GM23338 (cell line): ENCODE results near the gene OTOA. TPM values are rescaled to one million over a fixed set of nuclear protein-coding genes. Genes with fewer than 3 reads are reported as not detected.

Experiments
- ATAC-seq: fragments of 200-7000 bp; cut with Tn5 transposase; 3 replicates; pipeline ENCODE4 v1.9.1; 2020
- DNase-seq: peaks from one replicate; pipeline ENCODE4 v3.0.0-alpha.2; 2015; ENCODE audit warnings: low spot score
- H2AFZ ChIP-seq: fragments of 200-600 bp; sonication (generic); 2 replicates; pipeline ENCODE4 v1.8.0; 2016; ENCODE audit warnings: antibody characterized with exemption, mild to moderate bottlenecking, moderate library complexity
- H3F3A ChIP-seq: fragments of 200-600 bp; sonication (generic); replicated peaks from 2 replicates; pipeline ENCODE4 v1.8.0; 2017; ENCODE audit warnings: antibody characterized with exemption, mixed run types, low read depth
- H3K27ac ChIP-seq: fragments of 200-600 bp; sonication (generic); 2 replicates; pipeline ENCODE4 v1.6.1; 2016; ENCODE audit warnings: low read depth
- H3K27me3 ChIP-seq: fragments of 200-600 bp; sonication (generic); 2 replicates; pipeline ENCODE4 v1.8.0; 2016; ENCODE audit warnings: mild to moderate bottlenecking, mixed run types, moderate library complexity; ENCODE audit not compliant: insufficient read depth
- H3K36me3 ChIP-seq: fragments of 200-600 bp; sonication (generic); 2 replicates; pipeline ENCODE4 v1.8.0; 2016; ENCODE audit warnings: mild to moderate bottlenecking; ENCODE audit not compliant: insufficient read depth
- H3K4me1 ChIP-seq: fragments of 200-600 bp; sonication (generic); 2 replicates; pipeline ENCODE4 v1.8.0; 2016; ENCODE audit warnings: mild to moderate bottlenecking, moderate library complexity; ENCODE audit not compliant: insufficient read depth
- H3K4me2 ChIP-seq: fragments of 200-600 bp; sonication (generic); 2 replicates; pipeline ENCODE4 v1.7.1; 2017; ENCODE audit warnings: mixed run types
- H3K4me3 ChIP-seq: fragments of 200-600 bp; sonication (generic); 2 replicates; pipeline ENCODE4 v1.6.1; 2016; ENCODE audit warnings: mixed run types
- H3K79me2 ChIP-seq: fragments of 200-600 bp; sonication (generic); replicated peaks from 2 replicates; pipeline ENCODE4 v1.8.0; 2017; ENCODE audit warnings: mild to moderate bottlenecking; ENCODE audit not compliant: insufficient read depth
- H3K9me2 ChIP-seq: fragments of 200-600 bp; sonication (generic); 2 replicates; pipeline ENCODE4 v1.8.0; 2017; ENCODE audit not compliant: insufficient read depth
- H4K20me1 ChIP-seq: fragments of 200-600 bp; sonication (generic); replicated peaks from 2 replicates; pipeline ENCODE4 v1.8.0; 2017; ENCODE audit warnings: mild to moderate bottlenecking; ENCODE audit not compliant: insufficient read depth
- H3K27ac Mint-ChIP-seq: 2 replicates; pipeline ENCODE4 v1.8.0; 2020; ENCODE audit warnings: inconsistent platforms, mild to moderate bottlenecking, moderate library complexity, mixed read lengths
- H3K27me3 Mint-ChIP-seq: 3 replicates; pipeline ENCODE4 v1.8.0; 2022; ENCODE audit warnings: low read depth, mild to moderate bottlenecking, moderate library complexity, mixed read lengths, inconsistent platforms; ENCODE audit not compliant: insufficient read depth, poor library complexity
- H3K36me3 Mint-ChIP-seq: 3 replicates; pipeline ENCODE4 v1.8.0; 2021; ENCODE audit warnings: low read depth, mild to moderate bottlenecking, inconsistent platforms, moderate library complexity, mixed read lengths
- H3K4me1 Mint-ChIP-seq: 3 replicates; pipeline ENCODE4 v1.8.0; 2020; ENCODE audit warnings: mild to moderate bottlenecking, inconsistent platforms, mixed read lengths
- H3K4me3 Mint-ChIP-seq: 3 replicates; pipeline ENCODE4 v1.8.0; 2021; ENCODE audit warnings: moderate library complexity, mild to moderate bottlenecking, inconsistent platforms, mixed read lengths
- H3K9me3 Mint-ChIP-seq: 3 replicates; pipeline ENCODE4 v1.8.0; 2020; ENCODE audit warnings: moderate library complexity, mild to moderate bottlenecking, inconsistent platforms, mixed read lengths
- CREB1 ChIP-seq: fragments of 250-450 bp; sonication (Bioruptor Pico); IDR thresholded peaks from 2 replicates; pipeline ENCODE4 v1.5.0; 2020; ENCODE audit warnings: low read depth, mild to moderate bottlenecking, moderate library complexity
- CTCF ChIP-seq, 2 experiments: fragments of 200-600 bp in 1 of 2; sonication (generic) in 1 of 2; conservative IDR thresholded peaks; 2 replicates each; pipeline versions ENCODE4 v1.5.1 to v1.6.1; 2016 to 2017; ENCODE audit warnings: antibody characterized with exemption in 2 of 2, low read depth in 2 of 2, mild to moderate bottlenecking in 2 of 2, moderate library complexity in 1 of 2
- ETS1 ChIP-seq: IDR thresholded peaks from 2 replicates; pipeline ENCODE4 v1.6.1; 2016; ENCODE audit warnings: antibody characterized with exemption
- EZH2 ChIP-seq: fragments of 200-600 bp; sonication (generic); IDR thresholded peaks from one replicate; pipeline ENCODE4 v1.8.0; 2017; ENCODE audit warnings: antibody characterized with exemption, mild to moderate bottlenecking, low read depth; ENCODE audit not compliant: unreplicated experiment
- EZH2phosphoT487 ChIP-seq: fragments of 200-600 bp; sonication (generic); IDR thresholded peaks from one replicate; pipeline ENCODE4 v1.8.1; 2018; ENCODE audit warnings: antibody characterized with exemption; ENCODE audit not compliant: unreplicated experiment
- JUNB ChIP-seq: IDR thresholded peaks from one replicate; pipeline ENCODE4 v1.6.1; 2016; ENCODE audit warnings: antibody characterized with exemption; ENCODE audit not compliant: unreplicated experiment
- NANOG ChIP-seq: IDR thresholded peaks from 2 replicates; pipeline ENCODE4 v1.6.1; 2016; ENCODE audit warnings: antibody characterized with exemption, borderline replicate concordance
- POLR2AphosphoS5 ChIP-seq: IDR thresholded peaks from 2 replicates; pipeline ENCODE4 v1.6.1; 2016; ENCODE audit warnings: antibody characterized with exemption, low read depth
- REST ChIP-seq: IDR thresholded peaks from one replicate; pipeline ENCODE4 v1.6.1; 2018; ENCODE audit warnings: antibody characterized with exemption; ENCODE audit not compliant: unreplicated experiment
- STAT1 ChIP-seq: IDR thresholded peaks from one replicate; pipeline ENCODE4 v1.6.1; 2016; ENCODE audit warnings: antibody characterized with exemption; ENCODE audit not compliant: unreplicated experiment
- ZNF114 ChIP-seq: fragments of 250-450 bp; sonication (Bioruptor Pico); IDR thresholded peaks from 2 replicates; pipeline ENCODE4 v1.5.0; 2020; ENCODE audit warnings: mild to moderate bottlenecking, moderate library complexity
- ZNF331 ChIP-seq: fragments of 250-450 bp; sonication (Bioruptor Pico); IDR thresholded peaks from 2 replicates; pipeline ENCODE4 v1.5.0; 2020; ENCODE audit warnings: low read depth, mild to moderate bottlenecking, moderate library complexity
- ZNF462 ChIP-seq: fragments of 250-450 bp; sonication (Bioruptor Pico); IDR thresholded peaks from 2 replicates; pipeline ENCODE4 v1.5.0; 2020; ENCODE audit warnings: mild to moderate bottlenecking, moderate library complexity
- polyA plus RNA-seq: library from polyadenylated mRNA; unstranded; fragments of >200 nt; fragmentation: Nextera tagmentation; extraction: Ambion mirVana; gene quantifications from 2 replicates; pipeline ENCODE4 v1.2.1, GENCODE V29; 2016
- total RNA-seq: library from RNA; depleted of rRNA; stranded (reverse); fragments of >200 nt; shearing (Covaris generic); gene quantifications from 2 replicates; pipeline ENCODE4 v1.2.3, GENCODE V29; 2014

OTOA gene
- total and polyA plus RNA-seq, 2 experiments from 2014 or later: 0.16 to 0.17 TPM

- Mint-ChIP-seq H3K27ac (no peak overlapping the region), H3K4me3 (no peak overlapping the region), H3K27me3 (no peaks in the 10 kb centered on the region), H3K36me3 (peaks cover 74% of the 10 kb centered on the region), H3K4me1 (peaks cover 5% of the 10 kb centered on the region; the same call in 1 of the 3 replicates), H3K9me3 (peaks cover 11% of the 10 kb centered on the region; the same call in 2 of the 3 replicates)
- H3K36me3 ChIP-seq: peaks cover 9% of the 10 kb centered on the region
- no peak overlapping the region for H2AFZ ChIP-seq
- no peaks in the 10 kb centered on the region for H3K4me1 ChIP-seq
- no peak overlapping the region for H3K4me2 ChIP-seq
- no peaks in the 10 kb centered on the region for H3K27me3 ChIP-seq
- H3K9me2 ChIP-seq: no peaks in the 10 kb centered on the region
- no peaks in the 10 kb centered on the region for H3F3A ChIP-seq
- peaks cover 3% of the 10 kb centered on the region; the same call in 1 of the 2 replicates for H4K20me1 ChIP-seq
- H3K79me2 ChIP-seq: no peaks in the 10 kb centered on the region
- no peak overlapping the region for H3K4me3 ChIP-seq
- no peak for TF ChIP-seq NANOG
- TF ChIP-seq JUNB: no peak
- no peak for TF ChIP-seq REST
- TF ChIP-seq CREB1: no peak
- no peak for TF ChIP-seq ZNF462
- no peak for TF ChIP-seq EZH2phosphoT487
- TF ChIP-seq POLR2AphosphoS5: no peak
- no peak for TF ChIP-seq ZNF114
- TF ChIP-seq ETS1: no peak
- no peak for TF ChIP-seq EZH2
- no peak for TF ChIP-seq STAT1
- no peak for TF ChIP-seq CTCF (conservative IDR thresholded peaks at IDR 0.05; ENCODE audit: low read depth in 2 of 2)
- TF ChIP-seq ZNF331 (CRISPR knock-in tag): no peak
- DNase-seq: no peak
- no peak for ATAC-seq
- H3K27ac ChIP-seq: no peak overlapping the region
These were observed 35.5 kb upstream of the OTOA start for GRCh38 chr16:21628121-21628726.
